Activated naive CD4-positive, alpha-beta T cell (primary cell): ENCODE data around the gene HBS1L.
"Not testable (repeated sequence)": the region's sequence is repeated elsewhere in the genome, so short reads cannot be mapped to it uniquely, and the experiment has no call there.

Experiments
- DNase-seq, 4 experiments: peaks; one replicate each; lab custom pipeline; 2025; lab: John Stamatoyannopoulos, UW

Gene HBS1L

GRCh38 chr6:135075018-135075417 is 20.4 kb upstream of the HBS1L start:
- no peak for DNase-seq

- no peak for DNase-seq
Measured at GRCh38 chr6:135073756-135074393, 19.3 kb upstream of the HBS1L start.

DNA sequence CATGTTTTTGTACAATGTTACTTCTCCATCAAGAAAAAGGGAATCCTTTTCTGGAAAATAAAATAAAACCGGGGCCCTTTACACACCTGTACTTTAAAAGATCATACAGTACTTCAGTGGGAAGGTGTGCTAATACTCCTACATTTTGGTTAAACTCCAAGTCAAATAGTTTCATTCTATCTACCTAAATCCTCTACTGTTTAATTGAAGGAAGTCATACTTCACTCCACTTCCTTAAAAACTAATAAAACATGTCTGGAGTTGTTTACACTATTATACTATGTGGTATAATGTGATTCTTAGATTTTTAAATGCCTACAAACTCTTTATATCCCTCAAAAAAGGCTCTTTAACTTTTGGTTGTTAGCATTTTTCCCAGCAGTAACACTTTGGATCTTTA is 18.6 kb upstream of the HBS1L start:
- DNase-seq: no peak

GRCh38 chr6:135072753-135073152 is 18.1 kb upstream of the HBS1L start:
- no peak for DNase-seq

- no peak for DNase-seq
Measured at GRCh38 chr6:135071541-135071940, 16.9 kb upstream of the HBS1L start.

DNA sequence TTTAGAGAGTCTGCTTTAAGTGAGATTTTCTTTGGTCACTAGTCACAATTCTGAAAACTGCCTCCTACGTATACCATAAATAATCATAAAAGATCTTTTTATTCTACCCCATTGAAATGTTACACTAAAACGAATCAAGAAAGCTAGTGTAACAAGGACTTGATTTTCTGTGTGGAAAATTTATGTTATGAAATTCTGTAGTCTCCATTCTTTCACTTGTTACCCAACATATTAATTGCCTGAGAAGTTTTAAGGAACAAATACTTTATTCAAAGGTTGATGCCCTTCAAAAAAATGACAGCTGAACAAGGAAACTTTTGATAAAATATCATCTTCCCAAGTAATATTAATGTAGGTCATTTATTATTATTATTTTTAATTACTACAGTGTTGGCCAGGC is 13.3 kb upstream of the HBS1L start:
- no peak for DNase-seq

- DNase-seq: no peak
Measured at GRCh38 chr6:135066806-135067205, 12.2 kb upstream of the HBS1L start.

- no peak for DNase-seq
Measured at GRCh38 chr6:135066397-135066796, 11.8 kb upstream of the HBS1L start.

DNA sequence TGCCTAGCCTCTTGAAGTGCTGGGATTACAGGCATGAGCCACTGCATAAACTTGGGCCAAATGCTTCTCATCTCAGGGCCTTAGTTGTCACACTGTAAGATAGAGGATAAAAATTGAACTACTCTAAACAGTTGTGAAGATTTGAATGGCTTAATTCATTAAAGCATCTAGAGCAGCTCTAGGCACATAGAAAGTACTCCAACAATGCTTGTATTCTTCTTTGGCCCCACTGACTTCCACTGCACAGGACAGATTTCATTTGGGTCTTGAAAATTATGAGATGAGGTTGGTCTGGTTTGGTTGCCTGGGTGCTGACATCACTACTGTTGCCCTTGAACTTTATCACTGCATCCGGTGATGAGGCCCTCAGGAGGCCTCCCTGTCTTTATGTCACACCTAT is 10.0 kb upstream of the HBS1L start:
- DNase-seq: no peak

DNA sequence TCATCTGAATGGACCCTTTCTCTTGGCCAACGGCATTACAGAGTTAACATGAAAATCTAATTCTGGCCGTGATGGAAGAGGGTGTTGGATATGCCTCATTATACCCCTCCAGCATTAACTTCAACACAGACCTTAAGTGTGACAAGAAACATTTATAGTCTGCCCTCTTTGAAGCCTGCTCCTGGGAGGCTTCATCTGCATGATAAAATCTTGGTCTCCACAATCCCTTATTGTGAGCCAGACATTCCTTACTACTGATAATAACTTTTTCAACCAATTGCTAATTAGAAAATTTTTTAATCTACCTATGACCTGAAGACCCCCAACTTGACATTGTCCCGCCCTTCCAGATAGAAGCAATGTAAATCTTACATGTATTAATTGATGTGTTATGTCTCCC is 9.3 kb upstream of the HBS1L start:
- DNase-seq: no peak

- no peak for DNase-seq
Measured at GRCh38 chr6:135062735-135063134, 8.1 kb upstream of the HBS1L start.

- DNase-seq: no peak
Measured at GRCh38 chr6:135060076-135060475, 5.5 kb upstream of the HBS1L start.

- not testable (repeated sequence) for DNase-seq
Measured at GRCh38 chr6:135058299-135058698, 3.7 kb upstream of the HBS1L start.

DNA sequence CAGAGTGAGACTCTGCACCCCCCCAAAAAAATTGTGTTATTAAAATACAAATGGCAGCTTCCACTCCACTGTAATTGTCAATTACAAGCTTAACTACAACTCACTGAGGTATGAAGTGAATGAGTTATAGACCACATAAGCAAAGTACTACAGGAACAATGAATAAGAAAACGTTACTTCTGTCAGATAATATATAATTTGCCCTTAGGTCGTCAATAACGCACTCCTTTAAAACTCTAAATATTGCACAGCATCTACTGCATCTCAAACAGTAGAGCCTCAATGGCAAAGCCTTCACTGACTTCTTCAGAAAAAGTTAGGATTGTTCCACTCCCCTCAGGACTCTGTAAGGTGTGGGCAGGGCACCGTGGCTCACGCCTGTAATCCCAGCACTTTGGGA is 2.0 kb upstream of the HBS1L start:
- DNase-seq: no peak

DNA sequence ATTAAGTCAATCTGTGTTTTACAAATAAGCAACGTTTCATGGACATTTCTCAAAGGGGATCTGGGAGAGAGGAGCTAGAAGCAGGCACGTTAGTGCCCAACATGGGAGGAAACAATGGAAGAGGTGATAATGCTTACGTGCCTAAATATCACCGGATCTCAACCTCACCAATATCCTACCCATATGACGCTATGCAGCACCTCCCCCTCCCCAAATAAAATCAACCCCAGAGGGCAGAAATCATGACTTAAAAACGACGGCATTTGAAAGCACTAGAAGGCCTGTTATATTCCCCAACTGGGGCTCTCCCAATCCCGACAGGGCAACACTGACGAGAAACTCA is 425 bp downstream of the HBS1L start:
- DNase-seq: no peak

DNA sequence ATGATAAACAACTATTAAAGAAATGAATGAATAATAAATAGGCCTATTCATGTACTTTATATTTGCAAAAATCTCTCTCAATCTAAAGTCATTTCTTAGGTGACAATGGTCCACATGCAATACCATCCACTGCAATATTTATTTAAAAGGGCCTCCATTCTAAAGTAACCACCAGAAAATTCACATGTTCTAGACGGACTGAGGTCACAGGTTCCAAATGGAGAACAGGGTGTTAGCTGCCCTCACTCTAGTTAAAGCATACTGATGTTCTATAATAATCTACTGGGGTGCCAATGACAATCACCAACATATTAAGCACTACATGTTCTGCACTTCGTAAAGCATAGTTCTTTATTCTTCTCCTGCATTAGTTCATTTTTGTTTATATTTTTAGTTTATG is 1.2 kb downstream of the HBS1L start:
- DNase-seq: no peak

DNA sequence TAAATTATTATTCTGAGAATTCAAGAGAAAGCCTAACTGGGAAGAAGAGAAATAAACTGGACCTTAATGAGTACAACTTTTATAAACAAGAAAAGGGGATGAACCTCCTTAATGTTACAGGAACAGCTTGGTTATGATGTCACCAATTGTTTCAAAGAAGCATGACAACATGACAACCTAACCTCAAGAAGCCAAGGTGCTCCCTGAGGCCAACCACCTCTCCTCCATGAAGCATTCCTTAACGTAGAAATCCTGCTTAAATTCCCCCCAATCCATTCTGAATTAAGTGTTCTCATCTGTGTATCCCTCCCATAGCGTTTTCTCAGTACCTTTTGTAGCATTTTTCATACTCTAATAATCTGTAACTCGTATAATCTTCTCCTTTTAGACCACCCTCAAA is 1.7 kb downstream of the HBS1L start:
- DNase-seq: no peak

GRCh38 chr6:135048915-135049314 is 5.7 kb downstream of the HBS1L start:
- DNase-seq: no peak

DNA sequence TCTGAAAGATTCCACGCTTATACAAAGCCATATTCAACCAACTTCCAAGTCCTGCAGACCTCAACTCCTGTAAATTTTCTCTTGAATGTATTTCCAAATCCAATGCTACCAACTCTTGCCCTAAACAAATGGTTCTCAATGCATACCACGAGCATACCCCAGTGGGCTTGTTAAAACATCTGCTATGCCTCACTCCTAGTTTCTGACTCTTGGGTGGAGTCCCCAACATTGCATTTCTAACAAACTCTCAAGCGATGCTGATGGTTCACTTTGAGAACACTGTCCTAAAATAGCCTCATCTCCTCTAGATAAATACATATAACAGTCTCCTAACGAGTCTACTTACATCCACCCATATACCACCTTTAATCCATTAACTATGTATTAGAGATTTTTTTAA is 7.3 kb downstream of the HBS1L start:
- DNase-seq: no peak

GRCh38 chr6:135046912-135047311 is 7.7 kb downstream of the HBS1L start:
- no peak for DNase-seq

GRCh38 chr6:135044639-135045038 is 10.0 kb downstream of the HBS1L start:
- DNase-seq: no peak

- no peak for DNase-seq
Measured at GRCh38 chr6:135043846-135044245, 10.8 kb downstream of the HBS1L start.

- DNase-seq: no peak
Measured at GRCh38 chr6:135043364-135043763, 11.3 kb downstream of the HBS1L start.

DNA sequence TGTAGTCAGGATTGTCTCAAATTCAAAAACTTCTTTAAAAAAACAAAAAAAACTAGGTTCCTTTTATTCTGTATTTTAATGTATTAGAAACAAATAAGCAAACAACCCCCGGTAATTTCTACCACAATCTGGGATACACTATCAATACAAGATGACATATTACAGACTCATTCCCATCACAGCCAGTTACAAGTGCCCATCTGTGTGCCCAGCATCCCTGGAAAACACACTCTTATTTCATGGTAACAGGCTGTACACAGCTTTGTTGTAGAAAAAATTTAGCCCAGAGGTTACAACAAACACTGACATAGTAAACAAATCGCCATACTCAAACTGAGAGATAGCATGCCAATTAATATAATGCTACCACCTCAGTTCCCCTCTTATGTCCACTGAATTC is 16.3 kb downstream of the HBS1L start:
- no peak for DNase-seq

DNA sequence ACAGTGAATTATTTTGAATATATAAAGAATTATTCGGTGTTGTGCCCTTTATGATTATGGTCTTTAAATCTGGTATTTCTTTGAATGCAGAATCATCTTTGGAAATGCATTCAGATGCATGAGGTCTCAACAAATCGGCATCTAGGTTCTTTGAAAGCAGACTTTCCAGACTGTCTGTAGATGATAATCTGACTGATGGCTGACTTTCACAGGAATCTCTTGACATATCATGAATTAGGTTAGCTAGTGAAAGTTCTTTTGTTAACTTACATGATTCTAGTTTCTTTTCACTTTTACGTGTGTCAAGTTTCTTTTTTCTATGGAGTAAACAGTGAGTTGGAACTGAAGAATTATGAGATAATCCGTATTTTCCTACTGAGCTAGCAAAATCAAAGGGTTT is 17.1 kb downstream of the HBS1L start:
- no peak for DNase-seq
